GM12892 (cell line): ENCODE results near the gene ARMC10.

Experiments used
- POLR2A ChIP-seq: IDR thresholded peaks from 2 replicates; pipeline ENCODE4 v1.6.1; 2011; ENCODE audit warnings: low read depth, low read length, control low read depth
- POLR2AphosphoS5 ChIP-seq: IDR thresholded peaks from 2 replicates; pipeline ENCODE4 v1.6.1; 2011; ENCODE audit warnings: low read depth, low read length, control low read depth
- TAF1 ChIP-seq: IDR thresholded peaks from 2 replicates; pipeline ENCODE4 v1.6.1; 2011; ENCODE audit warnings: low read depth, mild to moderate bottlenecking, control low read depth, low read length, borderline replicate concordance

- TF ChIP-seq TAF1: no peak
- TF ChIP-seq POLR2AphosphoS5: no peak
- no peak for TF ChIP-seq POLR2A
These were observed 31.2 kb downstream of the ARMC10 start for GRCh38 chr7:103106005-103106702.
